ENCODE results near the gene PRND. TPM values are rescaled to one million over a fixed set of nuclear protein-coding genes. Genes with fewer than 3 reads are reported as not detected.

Gene PRND
- total and polyA plus RNA-seq, 7 donors: 0.04 to 6.4 (median 0.95) TPM; not detected in 2

DNA sequence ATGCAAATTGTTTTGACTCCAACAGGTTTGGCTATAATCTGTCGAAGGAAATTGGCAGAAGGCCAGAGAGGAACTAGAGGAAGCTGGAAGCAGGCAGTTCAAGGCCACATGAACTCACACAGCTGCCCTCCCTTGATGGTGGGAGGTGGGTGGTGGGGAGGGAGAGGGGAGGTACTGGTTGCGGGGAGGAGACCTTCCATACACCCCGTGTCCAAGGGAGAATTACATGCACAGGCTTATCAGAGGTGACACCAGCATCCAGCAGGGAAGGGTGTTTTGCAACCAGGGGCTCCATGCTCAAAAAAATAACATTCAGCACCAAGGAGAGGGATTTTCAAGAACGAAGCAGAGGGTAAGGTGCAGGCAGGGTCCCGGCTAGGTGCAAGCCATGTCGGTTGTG is 9.1 kb downstream of the PRND start:
- DNase-seq: no peak
- 10 to 11% methylated on average over 6 of the region's 6 CpGs for WGBS, 2 donors
- intact Hi-C loops (cut with DNase I): no loop called here

DNA sequence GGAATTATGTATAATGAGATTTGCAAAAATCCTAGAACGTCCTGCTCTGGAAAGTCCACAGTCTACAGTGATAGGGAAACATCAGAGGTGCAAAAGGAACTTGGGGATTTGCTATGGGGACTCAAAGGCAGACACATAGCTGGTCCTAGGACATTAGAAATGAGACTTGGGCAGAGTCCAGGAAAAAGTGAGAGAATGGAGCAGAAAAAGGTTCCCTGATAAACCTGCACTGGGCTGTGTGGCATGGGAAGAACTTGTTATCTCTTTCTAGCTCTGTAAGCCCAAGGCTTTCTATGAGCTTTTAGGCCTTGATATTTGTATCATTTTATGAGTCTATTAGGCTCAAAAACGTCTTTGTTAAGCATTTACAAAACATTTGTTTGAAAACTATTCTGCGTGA is 15.2 kb downstream of the PRND start:
- intact Hi-C loops (cut with DNase I): no loop called here
- TF ChIP-seq, protein P1, sequence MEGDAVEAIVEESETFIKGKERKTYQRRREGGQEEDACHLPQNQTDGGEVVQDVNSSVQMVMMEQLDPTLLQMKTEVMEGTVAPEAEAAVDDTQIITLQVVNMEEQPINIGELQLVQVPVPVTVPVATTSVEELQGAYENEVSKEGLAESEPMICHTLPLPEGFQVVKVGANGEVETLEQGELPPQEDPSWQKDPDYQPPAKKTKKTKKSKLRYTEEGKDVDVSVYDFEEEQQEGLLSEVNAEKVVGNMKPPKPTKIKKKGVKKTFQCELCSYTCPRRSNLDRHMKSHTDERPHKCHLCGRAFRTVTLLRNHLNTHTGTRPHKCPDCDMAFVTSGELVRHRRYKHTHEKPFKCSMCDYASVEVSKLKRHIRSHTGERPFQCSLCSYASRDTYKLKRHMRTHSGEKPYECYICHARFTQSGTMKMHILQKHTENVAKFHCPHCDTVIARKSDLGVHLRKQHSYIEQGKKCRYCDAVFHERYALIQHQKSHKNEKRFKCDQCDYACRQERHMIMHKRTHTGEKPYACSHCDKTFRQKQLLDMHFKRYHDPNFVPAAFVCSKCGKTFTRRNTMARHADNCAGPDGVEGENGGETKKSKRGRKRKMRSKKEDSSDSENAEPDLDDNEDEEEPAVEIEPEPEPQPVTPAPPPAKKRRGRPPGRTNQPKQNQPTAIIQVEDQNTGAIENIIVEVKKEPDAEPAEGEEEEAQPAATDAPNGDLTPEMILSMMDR (IDR thresholded peaks at IDR 0.05): no peak
- Histone ChIP-seq H3K4me3 (no peak overlapping the region), H3K36me3 (no peaks in the 10 kb centered on the region), H3K27me3 (no peaks in the 10 kb centered on the region), H3K27ac (no peak overlapping the region), H3K4me1 (no peaks in the 10 kb centered on the region), H3K9me3 (no peaks in the 10 kb centered on the region)
- WGBS, 2 donors: 63 to 78% methylated on average over 3 of the region's 3 CpGs
- DNase-seq: no peak

More for the DNA sequence above, 9.1 kb downstream of the PRND start:
- Histone ChIP-seq H3K4me3 (no peak overlapping the region), H3K27me3 (no peaks in the 10 kb centered on the region), H3K27ac (no peak overlapping the region), H3K36me3 (no peaks in the 10 kb centered on the region), H3K9me3 (no peaks in the 10 kb centered on the region), H3K4me1 (peaks cover 0 to 11% (median 4%) of the 10 kb centered on the region in 4 donors)
- TF ChIP-seq, protein P1 (IDR thresholded peaks at IDR 0.05): no peak
- TF ChIP-seq POLR2AphosphoS5 (IDR thresholded peaks at IDR 0.05) (no peak), POLR2A (IDR thresholded peaks at IDR 0.05) (no peak), EP300 (IDR thresholded peaks at IDR 0.05) (no peak)

DNA sequence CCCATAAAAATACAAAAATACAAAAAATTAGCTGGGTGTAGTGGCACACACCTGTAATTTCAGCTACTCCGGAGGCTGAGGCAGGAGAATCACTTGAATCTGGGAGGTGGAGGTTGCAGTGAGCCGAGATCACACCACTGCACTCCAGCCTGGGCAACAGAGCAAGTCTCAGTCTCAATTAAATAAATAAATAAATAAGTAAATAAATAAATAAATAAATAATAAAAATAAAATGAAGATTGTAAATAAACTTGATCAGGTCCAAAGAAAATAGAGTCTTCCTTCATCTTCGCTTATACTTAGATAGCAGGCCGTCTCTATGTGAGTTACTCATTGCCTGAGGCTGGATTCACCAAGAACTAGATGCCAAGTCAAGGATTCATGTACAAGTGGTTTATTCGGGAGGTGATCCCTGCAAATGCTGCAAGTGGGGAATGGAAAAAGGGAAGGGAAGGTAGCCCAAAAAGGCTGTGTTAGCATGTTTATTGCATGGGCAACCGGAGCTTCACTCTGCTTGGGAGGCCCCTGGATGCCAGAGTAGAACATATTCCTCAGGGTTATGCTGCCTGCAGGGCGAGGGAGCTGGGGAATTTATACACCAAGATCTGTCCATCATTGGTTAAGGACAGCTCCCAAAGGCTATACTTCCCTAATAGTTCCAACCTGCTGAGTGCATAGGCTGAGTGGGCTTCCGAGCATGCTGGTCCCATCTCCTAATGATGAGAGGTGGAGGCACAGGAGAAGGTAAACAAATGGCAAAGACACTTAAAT is 16.3 kb downstream of the PRND start:
- Histone ChIP-seq H3K4me3 (no peak overlapping the region), H3K9me3 (no peaks in the 10 kb centered on the region), H3K36me3 (no peaks in the 10 kb centered on the region), H3K4me1 (no peaks in the 10 kb centered on the region), H3K27me3 (no peaks in the 10 kb centered on the region), H3K27ac (no peak overlapping the region)
- intact Hi-C loops (cut with DNase I): no loop called here
- 91 to 93% methylated on average over 8 of the region's 8 CpGs for WGBS, 2 donors
- DNase-seq: no peak
- TF ChIP-seq EP300 (IDR thresholded peaks at IDR 0.05): no peak

DNA sequence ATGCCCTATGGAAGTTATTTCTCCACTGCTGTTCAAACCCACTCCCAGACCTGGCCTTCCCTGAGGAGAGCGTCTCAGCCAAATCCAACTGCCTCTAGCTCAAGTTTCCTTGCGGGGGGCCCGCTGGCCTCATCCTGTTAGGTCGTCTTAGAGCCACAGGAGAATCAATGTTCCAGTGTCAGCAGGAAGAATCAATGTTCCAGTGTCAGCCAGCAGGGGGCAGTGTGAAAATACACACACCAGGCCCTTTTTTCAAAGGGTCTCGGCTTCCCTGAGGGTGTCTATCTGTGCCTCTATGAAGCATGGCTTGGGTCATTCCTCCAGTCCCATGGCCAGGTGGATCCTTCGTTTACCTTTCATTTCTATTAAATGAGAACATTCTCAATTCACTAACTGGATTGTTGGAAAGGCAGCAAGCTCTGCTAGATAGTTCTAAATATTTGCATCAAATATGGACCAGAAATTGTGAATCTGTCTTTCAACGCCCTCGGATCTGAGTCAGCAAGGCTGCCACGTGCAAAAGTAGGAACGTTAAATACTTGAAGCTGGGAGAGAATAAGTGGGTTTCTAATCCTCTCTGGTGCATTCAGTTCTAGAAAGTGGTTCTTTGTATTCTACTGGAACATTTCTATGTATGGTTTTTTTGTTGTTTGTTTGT is 19.2 kb downstream of the PRND start:
- Histone ChIP-seq H3K36me3 (no peaks in the 10 kb centered on the region), H3K27me3 (no peaks in the 10 kb centered on the region), H3K27ac (no peak overlapping the region), H3K9me3 (no peaks in the 10 kb centered on the region), H3K4me3 (no peak overlapping the region), H3K4me1 (no peaks in the 10 kb centered on the region)
- DNase-seq: no peak
- TF ChIP-seq EP300 (IDR thresholded peaks at IDR 0.05) (no peak), POLR2AphosphoS5 (IDR thresholded peaks at IDR 0.05) (no peak)
- TF ChIP-seq, protein P1 (IDR thresholded peaks at IDR 0.05): peak in 3 of 4 experiments; percentile 36 to 70 (median 44)
- 26 to 34% methylated on average over 10 of the region's 10 CpGs for WGBS, 2 donors
- intact Hi-C loops (cut with DNase I): no loop called here

DNA sequence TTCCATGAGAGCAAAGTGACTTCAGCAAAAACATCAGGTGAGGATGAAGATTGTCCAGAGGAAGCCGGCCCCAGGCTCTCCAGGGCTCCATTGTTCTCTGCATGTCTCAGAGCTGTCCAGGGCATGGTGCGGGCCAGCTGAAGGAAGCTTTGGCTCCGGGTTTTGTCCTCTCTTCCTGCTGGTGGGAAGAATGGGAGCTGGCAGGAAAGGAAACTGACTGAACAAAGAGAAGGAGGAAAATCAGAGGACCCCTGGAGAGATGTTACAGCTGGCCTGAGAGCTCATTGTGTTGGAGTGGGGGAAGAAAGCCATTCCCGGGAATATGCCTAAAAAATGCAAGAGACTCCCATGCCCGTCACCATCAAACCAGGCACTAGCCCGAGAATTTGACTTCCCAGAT is 27.1 kb downstream of the PRND start:
- Histone ChIP-seq H3K4me1 (no peaks in the 10 kb centered on the region), H3K27me3 (no peaks in the 10 kb centered on the region), H3K4me3 (no peak overlapping the region), H3K36me3 (no peaks in the 10 kb centered on the region), H3K27ac (no peak overlapping the region), H3K9me3 (no peaks in the 10 kb centered on the region)
- 59 to 64% methylated on average over 6 of the region's 6 CpGs for WGBS, 2 donors
- no peak for DNase-seq
- TF ChIP-seq, protein P1 (IDR thresholded peaks at IDR 0.05): no peak
- TF ChIP-seq POLR2A (IDR thresholded peaks at IDR 0.05): no peak
- TF ChIP-seq POLR2AphosphoS5 (IDR thresholded peaks at IDR 0.05): no peak
- TF ChIP-seq EP300 (IDR thresholded peaks at IDR 0.05): no peak
- intact Hi-C loops (cut with DNase I): no loop called here
